ENCODE results near the gene HAP1.

- TF ChIP-seq CTCF (IDR thresholded peaks at IDR 0.05) (no peak), POLR2A (IDR thresholded peaks at IDR 0.05) (no peak), EP300 (IDR thresholded peaks at IDR 0.05) (no peak)
Observed at GRCh38 chr17:41740506-41740905, 6.1 kb upstream of the HAP1 start.

Measured in suprapubic skin (tissue), 3 donors.